ENCODE data around the gene ECSCR.
A peak's percentile ranks its signal among the peaks of the same experiment; 100 is the strongest.
"Not testable (repeated sequence)": the region's sequence is repeated elsewhere in the genome, so short reads cannot be mapped to it uniquely, and the experiment has no call there.

ECSCR gene

GRCh38 chr5:139445325-139446170, 17.0 kb downstream of the ECSCR start:
- DNase-seq (ENCODE audit: low read depth), result no peak

GRCh38 chr5:139443831-139444453, 18.6 kb downstream of the ECSCR start:
- peak; percentile 74 for DNase-seq (ENCODE audit: low read depth)

GRCh38 chr5:139440416-139440815, 22.1 kb downstream of the ECSCR start:
- DNase-seq (ENCODE audit: low read depth), result not testable (repeated sequence)

- peak; percentile 54 for DNase-seq (ENCODE audit: low read depth)
Observed at GRCh38 chr5:139439013-139439903, 23.3 kb downstream of the ECSCR start, which contains the start of gene DNAJC18. TSS of gene DNAJC18 (minus strand) at chr5:139439525. CDS start at chr5:139439445, 80 bp downstream.

GRCh38 chr5:139438707-139439012, 23.9 kb downstream of the ECSCR start:
- no peak for DNase-seq (ENCODE audit: low read depth)

- no peak for DNase-seq (ENCODE audit: low read depth)
Observed at GRCh38 chr5:139435676-139436075, 26.9 kb downstream of the ECSCR start.

GRCh38 chr5:139431706-139432105, 30.8 kb downstream of the ECSCR start:
- DNase-seq (ENCODE audit: low read depth), result no peak

GRCh38 chr5:139430015-139430414, 32.5 kb downstream of the ECSCR start:
- DNase-seq (ENCODE audit: low read depth), result no peak

GRCh38 chr5:139426203-139426885, 36.2 kb downstream of the ECSCR start:
- peak; percentile 57 for DNase-seq (ENCODE audit: low read depth)

- no peak for DNase-seq (ENCODE audit: low read depth)
Observed at GRCh38 chr5:139425497-139425896, 37.0 kb downstream of the ECSCR start.

- peak; percentile 27 for DNase-seq (ENCODE audit: low read depth)
Observed at GRCh38 chr5:139422307-139422893, 40.1 kb downstream of the ECSCR start.

- DNase-seq (ENCODE audit: low read depth), result no peak
Observed at GRCh38 chr5:139419226-139420192, 43.0 kb downstream of the ECSCR start.

- no peak for DNase-seq (ENCODE audit: low read depth)
Observed at GRCh38 chr5:139418793-139419192, 43.8 kb downstream of the ECSCR start.

- DNase-seq (ENCODE audit: low read depth), result no peak
Observed at GRCh38 chr5:139417214-139417613, 45.3 kb downstream of the ECSCR start.

- DNase-seq (ENCODE audit: low read depth), result no peak
Observed at GRCh38 chr5:139416651-139417050, 45.9 kb downstream of the ECSCR start.

GRCh38 chr5:139415869-139416268, 46.7 kb downstream of the ECSCR start:
- no peak for DNase-seq (ENCODE audit: low read depth)

GRCh38 chr5:139415221-139415861, 47.2 kb downstream of the ECSCR start:
- no peak for DNase-seq (ENCODE audit: low read depth)

GRCh38 chr5:139414581-139415130, 47.9 kb downstream of the ECSCR start:
- DNase-seq (ENCODE audit: low read depth), result no peak

GRCh38 chr5:139413963-139414362, 48.6 kb downstream of the ECSCR start:
- DNase-seq (ENCODE audit: low read depth), result no peak

GRCh38 chr5:139413153-139413552, 49.4 kb downstream of the ECSCR start:
- DNase-seq (ENCODE audit: low read depth), result no peak

All from GM04503 (cell line).